HG02571 (cell line): ENCODE measurements around the gene ADRB1.

Experiments
- ATAC-seq: cut with Tn5 transposase; IDR thresholded peaks from one replicate; pipeline ENCODE4 v1.9.1; 2021; ENCODE audit warnings: mild to moderate bottlenecking, moderate library complexity; ENCODE audit not compliant: unreplicated experiment

ADRB1 gene

DNA sequence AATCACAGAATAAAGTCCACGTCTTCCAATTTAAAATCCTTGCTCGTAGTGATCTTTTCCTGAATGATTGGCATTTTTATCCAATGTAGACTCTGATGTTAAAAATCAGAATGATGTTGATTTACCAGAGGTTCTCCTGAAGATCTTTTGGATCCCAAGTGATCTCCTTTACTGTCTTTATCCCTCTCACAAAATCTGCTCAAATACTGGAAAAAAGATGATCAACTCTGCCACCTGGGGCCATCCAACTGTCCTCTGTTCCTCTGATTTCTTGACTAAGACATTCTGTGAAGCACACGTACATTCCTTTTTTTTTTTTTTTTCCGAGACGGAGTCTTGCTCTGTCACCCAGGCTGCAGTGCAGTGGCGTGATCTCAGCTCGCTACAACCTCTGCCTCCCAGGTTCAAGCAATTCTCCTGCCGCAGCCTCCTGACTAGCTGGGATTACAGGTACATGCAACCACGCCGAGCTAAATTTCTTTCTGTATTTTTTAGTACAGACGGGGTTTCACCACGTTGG is 18.0 kb upstream of the ADRB1 start:
- ATAC-seq = no peak

DNA sequence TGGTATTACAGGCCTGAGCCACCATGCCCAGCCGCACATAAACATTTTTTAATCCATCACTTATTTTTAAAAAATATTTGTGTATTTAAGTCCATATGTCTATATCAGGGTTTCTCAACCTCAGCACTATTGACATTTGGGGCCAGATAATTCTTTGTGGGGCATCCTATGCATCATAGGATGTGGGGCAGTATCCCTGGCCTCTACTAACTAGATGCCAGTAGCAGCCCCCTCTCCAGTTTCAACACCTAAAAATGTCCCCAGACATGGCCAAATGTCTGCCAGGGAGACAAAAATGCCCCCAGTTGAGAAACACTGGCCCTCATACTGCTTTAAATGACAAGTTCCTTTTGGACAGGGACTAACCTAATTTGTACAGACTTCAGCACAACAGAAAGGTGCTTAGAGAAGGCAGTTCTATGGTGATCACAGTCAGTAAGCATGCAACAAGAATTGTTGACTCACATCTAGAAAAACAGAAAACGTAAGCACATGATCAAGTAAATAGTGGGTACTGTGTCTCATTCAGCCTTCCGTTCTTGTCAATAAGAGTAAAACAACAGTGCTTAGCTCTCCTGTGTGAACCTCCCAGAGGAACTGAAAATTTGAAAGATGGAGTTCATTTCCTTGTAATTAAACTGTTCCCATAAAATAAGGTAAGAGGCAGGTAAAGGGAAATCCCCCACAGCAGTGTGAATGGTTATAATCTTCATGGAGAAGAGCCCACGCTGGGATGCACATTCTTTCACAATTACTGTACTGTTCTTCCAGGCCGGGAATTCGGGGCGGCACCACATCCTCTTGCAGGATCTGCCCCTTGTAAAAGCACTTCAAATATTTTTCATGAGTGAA is 17.3 kb upstream of the ADRB1 start:
- ATAC-seq = no peak

DNA sequence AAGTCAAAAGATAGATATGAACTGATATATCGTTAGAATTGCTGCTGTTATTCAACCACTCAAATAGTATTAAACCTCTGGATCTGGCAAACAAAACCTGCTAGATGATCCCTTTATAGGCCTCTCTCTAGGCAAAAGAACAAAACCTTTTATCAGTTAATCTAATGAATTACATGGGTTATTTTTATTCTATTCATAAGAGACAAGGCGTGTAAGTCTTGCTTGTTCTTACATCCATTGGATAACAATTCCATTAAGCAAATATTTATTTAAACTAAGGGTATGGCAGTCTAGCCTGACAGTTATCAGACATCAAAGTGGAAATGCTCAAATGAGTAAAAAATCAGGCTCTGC is 16.6 kb upstream of the ADRB1 start:
- no peak for ATAC-seq

DNA sequence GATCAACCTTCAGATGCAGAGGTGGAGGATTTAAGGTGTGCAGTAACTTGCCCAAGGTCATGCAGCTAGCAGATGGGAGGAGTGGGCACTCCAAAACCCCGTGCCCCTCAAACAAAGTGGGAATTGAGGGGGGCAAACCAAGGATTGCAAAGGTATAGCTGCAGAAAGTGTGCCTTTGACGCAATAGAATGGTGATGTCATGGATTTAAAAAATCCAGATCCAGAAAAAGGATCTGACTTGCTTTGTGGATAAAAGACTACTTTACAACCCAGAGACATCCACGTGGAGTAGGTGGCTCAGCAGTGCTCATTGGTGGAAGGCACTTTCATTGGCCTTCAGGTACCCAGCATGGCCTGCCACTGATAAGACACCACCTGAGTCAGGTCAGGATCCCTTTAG is 15.7 kb upstream of the ADRB1 start:
- ATAC-seq = no peak

DNA sequence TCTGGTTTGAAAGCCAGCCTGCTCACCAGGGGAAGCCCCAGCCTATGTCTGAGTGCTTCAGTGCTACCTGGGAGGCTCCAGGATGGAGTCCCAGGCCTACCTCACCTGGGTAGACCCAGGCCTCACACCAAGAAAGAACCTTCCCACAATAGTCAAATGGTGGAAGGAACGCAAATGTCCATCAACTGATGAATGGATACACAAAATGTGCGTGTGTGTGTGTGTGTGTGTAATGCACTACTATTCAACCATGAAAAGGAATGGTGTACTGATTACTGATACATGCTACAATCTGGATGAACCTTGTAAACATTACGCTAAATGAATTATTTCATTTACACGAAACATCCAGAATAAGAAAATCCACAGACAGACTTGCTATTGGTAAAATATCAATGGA is 15.2 kb upstream of the ADRB1 start:
- no peak for ATAC-seq

DNA sequence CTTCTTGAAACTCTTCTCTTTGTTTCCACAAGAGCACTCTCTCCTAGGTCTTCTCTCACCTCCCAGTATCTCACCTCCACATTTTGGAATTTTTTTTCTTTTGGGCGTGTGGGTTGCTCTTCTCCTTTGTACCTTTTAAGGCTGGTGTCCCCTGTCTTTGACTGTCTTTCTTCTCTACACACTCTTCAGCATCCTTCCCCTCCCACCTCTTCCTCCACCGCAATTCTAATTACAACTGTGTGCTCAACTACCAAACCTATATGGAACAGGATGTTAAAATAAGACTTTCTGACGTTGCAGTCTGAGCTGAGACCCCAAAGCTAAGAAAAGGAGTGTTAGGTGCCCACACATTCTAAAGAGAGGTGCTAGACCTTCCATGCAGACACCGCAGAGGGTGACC is 14.0 kb upstream of the ADRB1 start:
- ATAC-seq = no peak

DNA sequence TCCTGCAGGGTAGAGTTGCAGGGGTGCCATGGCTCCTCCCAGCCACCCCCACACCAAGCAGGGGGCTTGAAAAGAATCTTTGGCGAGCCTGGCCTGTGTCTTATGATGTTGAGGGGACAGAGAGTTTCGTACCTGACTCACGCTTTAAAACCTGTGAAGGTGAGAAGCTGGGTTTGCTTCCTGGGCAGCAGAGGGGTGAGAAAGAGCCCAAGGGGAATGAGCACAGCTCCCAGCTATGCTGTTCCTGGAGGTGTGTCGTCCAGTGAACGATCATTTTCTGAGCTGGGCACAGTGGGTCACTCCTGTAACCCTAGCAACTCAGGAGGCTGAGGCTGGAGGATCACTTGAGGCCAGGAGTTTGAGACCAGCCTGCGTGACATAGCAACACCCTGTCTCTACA is 13.5 kb upstream of the ADRB1 start:
- no peak for ATAC-seq

DNA sequence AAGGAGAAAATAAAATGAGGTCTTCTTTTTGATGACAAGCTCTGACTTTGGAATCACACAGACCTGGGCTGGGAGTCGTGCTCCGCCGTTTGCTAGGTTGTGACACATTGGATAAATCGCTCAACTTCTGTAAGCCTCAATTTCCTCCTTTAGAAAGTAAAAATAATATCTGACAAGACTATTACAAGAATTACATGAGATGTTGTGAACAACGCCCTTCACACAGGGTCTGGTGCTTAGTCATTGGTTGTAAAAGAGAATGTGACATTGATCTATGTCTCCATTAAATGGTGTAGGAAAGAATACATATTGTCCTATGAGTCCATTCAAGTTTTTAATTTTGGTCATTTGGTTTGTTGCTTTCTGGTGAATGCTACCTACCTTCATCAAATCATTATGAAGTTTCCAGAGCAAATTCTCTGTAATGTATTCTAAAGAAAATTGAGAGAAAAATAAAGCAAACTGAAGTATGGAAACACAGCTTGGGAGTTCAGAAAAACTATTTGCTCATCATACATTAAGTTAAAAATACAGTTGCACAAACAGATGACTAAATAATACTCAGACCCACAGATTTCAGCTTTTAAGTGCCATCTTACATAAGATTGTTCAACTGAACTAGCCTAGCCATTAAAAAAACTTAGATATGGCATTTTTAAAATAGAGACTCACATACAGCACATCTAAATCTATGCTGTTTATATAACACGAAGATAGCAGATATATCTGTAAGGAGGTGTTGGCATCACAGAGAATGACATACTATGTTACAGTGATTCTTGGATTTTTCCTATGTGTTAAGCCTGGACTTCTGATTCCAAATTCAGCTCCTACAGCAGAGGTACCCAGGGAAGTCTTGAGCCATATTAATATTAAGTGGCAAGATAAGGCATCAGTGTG is 12.3 kb upstream of the ADRB1 start:
- ATAC-seq = no peak

DNA sequence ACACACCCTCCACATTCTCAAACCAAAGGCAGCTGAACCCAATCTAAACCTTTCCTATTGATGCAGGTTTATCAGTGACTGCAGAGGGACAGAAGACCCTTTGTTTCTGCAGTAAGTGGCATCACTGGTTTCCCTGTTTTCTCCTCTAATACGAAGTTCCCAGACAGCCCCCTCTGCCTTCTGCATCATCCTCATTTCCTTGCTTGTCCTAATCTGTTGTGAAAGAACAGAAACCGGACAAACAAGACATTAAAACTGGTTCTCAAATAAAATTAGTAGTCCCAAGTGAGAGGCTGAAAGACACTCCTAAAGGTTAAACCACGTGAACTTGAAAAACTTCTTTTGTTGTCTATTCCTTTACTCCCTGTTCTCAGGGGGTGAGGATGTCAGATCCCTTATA is 10.1 kb upstream of the ADRB1 start:
- ATAC-seq = no peak

DNA sequence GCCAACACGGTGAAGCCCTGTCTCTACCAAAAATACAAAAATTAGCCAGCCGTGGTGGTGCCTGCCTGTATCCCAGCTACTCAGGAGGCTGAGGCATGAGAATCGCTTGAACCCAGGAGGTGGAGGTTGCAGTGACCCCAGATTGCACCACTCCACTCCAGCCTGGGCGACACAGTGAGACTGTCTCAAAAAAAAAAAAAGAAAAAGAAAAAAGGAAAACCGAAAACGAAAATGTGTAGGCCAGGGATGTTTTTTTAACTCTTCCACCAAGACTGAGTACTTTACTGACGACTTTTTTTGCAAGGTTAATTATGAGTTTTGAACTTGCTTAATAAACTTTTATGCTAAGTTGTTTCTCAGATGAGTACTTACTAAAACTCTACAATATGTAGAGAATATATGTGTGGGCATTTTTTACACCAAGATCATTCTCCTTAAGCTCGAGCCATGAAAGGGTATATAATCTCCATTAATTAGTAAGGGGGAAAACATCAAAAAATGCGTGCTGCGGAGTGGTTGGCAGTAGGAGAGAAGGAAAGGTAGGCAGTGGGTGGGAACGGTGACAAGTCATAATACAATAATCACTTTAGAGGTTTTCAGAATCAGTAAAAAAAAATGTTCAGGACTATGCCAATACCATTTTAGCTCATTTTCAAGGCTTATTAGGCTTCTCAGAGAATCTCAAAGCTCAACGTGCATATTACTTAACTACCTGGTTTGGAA is 8.6 kb upstream of the ADRB1 start:
- no peak for ATAC-seq

DNA sequence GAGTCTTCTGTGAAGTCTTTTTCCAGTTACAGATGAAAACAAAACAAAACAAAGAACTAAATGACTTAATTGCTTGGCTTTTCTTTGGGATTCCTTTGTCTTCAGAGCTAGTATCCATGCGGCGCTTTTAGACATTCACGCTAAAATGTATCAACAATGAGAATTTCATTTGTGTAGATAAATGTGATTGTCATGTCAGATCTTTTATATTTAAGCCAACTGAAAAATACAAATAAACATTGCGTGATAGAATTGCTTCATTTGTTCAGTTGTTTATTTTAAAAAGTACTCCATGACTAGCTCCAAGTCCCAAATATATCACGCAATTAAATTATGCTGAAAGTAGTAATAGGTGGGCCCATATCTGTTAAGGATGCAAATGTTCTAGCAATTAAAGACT is 7.9 kb upstream of the ADRB1 start:
- no peak for ATAC-seq

DNA sequence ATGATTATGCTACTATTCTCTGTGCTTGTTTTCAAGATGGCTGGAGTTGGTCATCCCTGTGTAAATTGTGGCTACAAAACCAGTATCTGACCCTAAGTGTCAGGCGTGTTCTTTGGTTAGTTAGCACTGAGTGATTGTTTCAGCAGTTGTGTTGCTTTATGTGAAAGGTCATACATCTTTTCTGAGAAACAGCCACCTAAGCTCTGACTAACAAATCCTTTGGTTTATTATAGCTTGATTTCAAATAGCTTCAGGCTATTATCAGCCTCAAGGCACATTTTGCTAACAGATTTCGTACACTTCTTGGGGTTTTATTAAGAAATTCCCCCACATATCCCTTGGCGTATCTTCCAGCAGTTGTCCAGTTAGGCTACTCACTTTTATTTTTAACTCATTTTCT is 4.8 kb upstream of the ADRB1 start:
- ATAC-seq = no peak

DNA sequence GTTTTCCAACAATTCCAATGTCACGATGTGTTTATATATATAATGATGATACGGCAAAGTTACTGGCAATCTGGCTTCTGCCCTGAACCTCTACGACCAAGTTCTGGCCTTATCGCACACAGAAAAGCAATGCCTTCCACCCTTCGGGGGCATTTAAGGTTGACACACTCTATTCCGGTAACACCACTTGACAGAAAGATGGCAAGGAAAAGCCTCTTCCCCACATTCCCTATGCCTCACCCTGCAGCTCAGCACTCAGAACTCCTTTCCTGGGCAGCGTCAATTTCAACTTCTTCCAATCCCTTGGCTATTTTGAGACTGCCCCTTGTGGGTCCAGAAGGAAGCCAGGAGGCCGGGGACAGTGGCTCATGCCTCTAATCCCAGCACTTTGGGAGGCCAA is 2.5 kb upstream of the ADRB1 start:
- ATAC-seq = no peak

DNA sequence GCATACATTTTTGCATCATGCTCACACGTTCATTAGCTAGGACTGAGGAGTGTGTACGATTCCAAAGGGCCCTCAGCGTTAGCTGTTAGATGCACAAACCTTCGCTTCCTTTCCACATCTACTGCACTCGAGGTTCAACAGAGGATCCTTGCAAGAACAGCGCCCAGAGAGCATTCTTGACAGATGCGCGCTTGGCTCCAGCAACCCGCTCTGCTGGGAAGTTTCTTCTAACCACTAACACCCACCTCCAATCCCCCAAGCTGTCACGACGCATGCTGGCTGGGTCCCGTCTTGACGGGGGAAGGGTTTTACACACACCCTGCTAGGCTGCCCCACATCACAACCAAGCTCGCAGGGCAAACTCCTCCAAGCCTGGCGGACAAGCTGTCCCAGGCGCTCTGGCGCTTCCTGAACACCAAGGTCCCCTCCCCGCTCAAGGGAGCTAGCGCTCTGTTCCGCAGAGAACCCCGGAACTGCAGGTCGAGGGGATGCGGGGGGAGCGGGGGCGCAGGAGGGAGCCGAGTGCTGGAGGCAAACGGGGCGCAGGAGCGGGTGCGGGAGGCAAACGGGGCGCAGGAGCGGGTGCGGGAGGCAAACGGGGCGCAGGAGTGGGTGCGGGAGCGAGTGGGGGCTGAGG is 653 bp upstream of the ADRB1 start:
- ATAC-seq = peak; percentile 24

DNA sequence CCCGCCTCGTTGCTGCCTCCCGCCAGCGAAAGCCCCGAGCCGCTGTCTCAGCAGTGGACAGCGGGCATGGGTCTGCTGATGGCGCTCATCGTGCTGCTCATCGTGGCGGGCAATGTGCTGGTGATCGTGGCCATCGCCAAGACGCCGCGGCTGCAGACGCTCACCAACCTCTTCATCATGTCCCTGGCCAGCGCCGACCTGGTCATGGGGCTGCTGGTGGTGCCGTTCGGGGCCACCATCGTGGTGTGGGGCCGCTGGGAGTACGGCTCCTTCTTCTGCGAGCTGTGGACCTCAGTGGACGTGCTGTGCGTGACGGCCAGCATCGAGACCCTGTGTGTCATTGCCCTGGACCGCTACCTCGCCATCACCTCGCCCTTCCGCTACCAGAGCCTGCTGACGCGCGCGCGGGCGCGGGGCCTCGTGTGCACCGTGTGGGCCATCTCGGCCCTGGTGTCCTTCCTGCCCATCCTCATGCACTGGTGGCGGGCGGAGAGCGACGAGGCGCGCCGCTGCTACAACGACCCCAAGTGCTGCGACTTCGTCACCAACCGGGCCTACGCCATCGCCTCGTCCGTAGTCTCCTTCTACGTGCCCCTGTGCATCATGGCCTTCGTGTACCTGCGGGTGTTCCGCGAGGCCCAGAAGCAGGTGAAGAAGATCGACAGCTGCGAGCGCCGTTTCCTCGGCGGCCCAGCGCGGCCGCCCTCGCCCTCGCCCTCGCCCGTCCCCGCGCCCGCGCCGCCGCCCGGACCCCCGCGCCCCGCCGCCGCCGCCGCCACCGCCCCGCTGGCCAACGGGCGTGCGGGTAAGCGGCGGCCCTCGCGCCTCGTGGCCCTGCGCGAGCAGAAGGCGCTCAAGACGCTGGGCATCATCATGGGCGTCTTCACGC is 825 bp downstream of the ADRB1 start:
- no peak for ATAC-seq

DNA sequence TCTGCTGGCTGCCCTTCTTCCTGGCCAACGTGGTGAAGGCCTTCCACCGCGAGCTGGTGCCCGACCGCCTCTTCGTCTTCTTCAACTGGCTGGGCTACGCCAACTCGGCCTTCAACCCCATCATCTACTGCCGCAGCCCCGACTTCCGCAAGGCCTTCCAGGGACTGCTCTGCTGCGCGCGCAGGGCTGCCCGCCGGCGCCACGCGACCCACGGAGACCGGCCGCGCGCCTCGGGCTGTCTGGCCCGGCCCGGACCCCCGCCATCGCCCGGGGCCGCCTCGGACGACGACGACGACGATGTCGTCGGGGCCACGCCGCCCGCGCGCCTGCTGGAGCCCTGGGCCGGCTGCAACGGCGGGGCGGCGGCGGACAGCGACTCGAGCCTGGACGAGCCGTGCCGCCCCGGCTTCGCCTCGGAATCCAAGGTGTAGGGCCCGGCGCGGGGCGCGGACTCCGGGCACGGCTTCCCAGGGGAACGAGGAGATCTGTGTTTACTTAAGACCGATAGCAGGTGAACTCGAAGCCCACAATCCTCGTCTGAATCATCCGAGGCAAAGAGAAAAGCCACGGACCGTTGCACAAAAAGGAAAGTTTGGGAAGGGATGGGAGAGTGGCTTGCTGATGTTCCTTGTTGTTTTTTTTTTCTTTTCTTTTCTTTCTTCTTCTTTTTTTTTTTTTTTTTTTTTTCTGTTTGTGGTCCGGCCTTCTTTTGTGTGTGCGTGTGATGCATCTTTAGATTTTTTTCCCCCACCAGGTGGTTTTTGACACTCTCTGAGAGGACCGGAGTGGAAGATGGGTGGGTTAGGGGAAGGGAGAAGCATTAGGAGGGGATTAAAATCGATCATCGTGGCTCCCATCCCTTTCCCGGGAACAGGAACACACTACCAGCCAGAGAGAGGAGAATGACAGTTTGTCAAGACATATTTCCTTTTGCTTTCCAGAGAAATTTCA is 1.7 kb downstream of the ADRB1 start:
- ATAC-seq = no peak

DNA sequence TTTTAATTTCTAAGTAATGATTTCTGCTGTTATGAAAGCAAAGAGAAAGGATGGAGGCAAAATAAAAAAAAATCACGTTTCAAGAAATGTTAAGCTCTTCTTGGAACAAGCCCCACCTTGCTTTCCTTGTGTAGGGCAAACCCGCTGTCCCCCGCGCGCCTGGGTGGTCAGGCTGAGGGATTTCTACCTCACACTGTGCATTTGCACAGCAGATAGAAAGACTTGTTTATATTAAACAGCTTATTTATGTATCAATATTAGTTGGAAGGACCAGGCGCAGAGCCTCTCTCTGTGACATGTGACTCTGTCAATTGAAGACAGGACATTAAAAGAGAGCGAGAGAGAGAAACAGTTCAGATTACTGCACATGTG is 2.4 kb downstream of the ADRB1 start:
- ATAC-seq = no peak

DNA sequence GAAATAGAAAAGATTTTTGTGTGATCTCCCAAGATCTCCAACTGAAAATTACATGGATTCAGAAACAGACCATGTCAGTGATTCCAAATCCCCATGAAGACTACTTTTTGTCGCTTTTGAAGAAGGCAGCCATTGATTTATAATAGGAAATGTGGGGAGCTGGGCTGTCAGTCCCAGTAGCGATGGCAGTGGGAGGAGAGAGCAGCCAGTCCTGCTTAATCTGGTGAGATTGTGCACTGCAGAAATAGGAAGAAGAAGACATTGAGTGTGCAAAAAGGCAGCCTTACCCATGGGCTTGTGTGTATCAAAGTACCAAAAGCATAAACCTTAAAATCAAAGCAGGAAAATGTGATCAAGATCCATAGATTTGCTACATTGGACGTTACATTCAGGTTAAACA is 4.8 kb downstream of the ADRB1 start:
- no peak for ATAC-seq

DNA sequence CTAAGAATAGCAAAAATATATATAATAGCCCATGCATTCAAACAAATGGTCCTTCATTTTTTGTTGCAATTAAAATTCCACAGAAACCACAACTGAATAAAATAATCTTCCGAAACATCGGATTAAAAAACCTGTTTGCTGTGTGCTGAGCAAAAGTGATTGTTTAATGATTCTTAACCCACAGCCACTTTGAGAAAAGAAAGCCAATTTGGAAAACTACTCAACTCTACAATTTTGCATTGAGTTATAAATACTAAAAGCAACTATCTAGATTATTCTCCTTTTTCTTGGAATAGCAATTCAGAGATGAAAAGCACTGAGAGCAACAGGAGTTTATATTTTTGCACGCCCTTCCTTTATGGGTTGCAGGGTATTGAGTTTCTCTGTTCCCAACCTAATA is 8.0 kb downstream of the ADRB1 start:
- no peak for ATAC-seq
